ENCODE measurements around the gene EFHB.
A peak's percentile ranks its signal among the peaks of the same experiment; 100 is the strongest.
"Not testable (repeated sequence)": the region's sequence is repeated elsewhere in the genome, so short reads cannot be mapped to it uniquely, and the experiment has no call there.

Gene EFHB, protein sequence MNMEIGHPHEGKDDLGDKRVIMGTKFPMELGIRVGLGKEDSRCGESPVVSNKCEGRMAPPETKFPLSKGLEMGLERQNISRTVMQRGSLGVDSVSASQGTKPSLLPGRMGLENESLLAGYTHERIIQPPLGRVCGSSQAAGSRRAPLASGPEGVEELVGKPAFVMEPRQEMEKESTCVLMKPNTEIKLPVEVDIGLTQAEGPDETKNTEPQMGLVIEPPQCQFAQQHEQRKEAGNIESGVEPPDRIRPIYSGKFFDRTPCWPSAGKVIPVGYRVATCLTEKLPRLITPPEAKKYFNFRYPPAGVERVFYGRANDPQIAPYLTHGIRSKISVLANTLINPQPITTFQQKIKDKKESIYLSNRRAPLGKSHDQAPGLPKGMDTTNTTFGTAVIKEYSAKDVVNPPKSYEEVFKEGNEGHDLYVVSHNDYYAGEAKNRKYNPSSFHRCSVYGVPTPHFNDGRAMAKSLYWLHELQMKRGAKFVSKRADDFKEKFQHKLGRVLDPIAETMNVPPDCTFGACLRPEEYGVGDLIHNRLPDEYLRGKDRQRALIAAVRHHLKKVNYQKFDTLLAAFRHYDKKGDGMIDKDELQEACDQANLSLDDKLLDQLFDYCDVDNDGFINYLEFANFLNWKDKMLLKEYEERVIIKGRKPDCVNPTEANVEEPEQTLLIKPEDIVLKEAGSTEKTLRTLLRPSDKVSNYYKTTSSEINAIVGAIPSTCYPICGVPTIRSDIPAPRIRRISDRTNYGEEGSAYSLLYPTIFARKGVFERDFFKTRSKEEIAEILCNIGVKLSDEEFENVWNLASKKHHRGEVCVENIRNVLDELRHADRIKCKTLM

DNA sequence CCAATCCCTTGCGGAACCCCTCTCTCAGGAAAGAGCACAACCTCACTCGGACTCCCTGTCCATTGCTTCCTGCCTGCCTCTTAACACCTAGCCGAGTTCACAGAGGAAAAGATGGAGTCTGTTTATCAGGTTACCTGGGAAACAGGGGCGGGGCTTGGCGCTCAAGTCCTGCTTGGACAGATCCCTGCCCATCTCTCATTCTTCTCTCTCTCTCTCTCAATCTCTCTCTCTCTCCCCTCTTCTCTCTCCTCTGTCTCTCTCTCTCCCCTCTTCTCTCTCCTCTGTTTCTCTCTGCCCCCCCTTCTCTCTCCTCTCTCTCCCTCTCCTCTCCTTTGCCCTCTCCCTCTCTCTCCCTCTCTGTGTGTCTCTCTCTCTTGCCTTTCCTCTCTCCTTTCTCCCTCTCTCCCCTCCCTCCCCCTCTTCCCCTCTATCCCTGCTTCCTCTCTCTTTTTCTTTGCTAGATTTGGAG is at the start of gene EFHB:
TSS of gene EFHB (minus strand) at position 120 of the 469 bp plus-strand sequence. CDS start 199 bp downstream, outside the sequence.
- no peak for DNase-seq (ENCODE audit: low read depth)

DNA sequence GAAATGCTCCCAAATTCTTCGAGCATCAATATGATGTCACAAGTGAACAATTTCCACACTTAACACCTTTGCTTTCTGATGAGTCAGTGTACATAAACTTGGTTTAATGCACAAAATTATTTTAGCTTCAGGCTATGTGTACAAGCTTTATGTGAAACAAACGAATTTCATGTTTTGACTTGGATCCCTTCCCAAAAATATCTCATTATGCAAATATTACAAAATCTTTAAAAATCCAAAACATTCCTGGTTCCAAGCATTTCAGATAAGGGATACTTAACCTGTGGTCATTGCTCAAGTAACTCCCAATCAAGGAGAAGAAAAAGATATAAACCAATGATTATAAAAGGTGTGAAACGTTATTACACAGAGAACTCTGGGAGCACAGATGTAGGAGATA is 38.0 kb upstream of the EFHB start:
- peak; percentile 28 for DNase-seq (ENCODE audit: low read depth)

DNA sequence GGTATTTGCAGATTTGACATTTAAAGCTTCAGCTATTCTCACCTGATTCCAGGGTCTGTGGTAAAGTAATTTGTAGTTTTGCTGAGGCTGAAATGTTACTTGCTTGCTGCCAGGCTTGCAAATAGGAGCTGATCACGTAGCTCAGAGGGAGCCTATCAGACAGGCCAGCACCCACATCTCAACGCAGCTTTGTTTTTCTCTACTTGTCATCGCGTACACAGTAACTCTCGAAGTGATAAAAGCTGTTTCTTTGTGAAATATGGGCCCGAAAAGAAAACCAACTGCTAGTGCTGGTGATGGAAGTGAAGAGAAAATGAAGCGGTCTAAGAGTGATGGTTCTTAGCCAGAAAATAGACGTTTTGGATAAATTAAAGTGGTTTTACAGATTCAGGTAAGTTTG is 36.3 kb upstream of the EFHB start:
- no peak for DNase-seq (ENCODE audit: low read depth)

DNA sequence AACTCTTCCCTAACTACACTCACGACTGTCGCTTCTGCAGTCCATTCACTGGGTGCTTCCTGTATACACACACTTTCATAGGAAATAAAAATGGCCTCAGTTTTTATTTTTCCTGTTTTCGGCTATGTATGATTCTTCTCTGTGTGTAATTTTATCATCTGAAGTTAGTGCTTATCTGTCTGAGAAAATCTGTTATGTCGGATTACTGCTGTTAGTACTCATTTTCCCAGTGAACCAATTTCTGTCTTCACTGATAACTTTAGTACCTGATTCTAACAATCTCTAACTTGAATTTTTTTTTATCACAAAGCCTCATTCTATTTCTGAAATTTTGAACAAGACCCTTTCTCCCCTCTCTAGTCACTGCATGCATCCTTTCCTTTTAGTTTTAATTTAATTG is 33.8 kb upstream of the EFHB start:
- DNase-seq (ENCODE audit: low read depth) = no peak

DNA sequence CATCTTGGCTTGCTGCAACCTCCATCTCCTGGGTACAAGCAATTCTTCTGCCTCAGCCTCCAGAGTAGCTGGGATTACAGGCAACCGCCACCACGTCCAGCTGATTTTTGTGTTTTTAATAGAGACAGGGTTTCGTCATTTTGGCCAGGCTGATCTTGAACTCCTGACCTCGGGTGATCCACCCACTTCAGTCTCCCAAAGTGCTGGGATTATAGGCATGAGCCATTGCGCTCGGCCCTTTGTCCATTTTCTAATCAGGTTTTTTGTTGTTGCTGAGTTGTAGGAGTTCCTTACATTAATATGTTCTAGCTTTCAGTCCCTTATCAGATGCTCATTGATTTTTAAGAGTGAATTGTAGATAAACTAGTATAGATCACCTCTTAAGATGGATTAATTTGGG is 33.2 kb upstream of the EFHB start:
- DNase-seq (ENCODE audit: low read depth) = no peak

DNA sequence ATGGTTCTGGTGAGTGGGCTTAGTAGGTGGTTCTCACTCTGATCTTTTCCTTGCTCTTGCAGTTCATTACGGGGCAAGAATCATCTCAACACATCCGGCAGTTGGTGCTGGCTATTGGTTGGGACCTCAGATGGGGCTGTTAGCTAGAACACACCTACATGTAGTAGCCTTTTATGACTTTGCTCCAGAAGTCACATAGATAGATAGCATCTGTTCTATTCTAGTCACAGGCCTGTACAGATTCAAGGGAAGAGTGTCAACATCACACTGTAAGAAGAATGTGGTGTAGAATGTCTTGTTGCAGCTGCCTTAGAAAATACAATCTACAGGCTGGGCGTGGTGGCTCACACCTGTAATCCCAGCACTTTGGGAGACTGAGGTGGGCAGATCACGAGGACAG is 27.9 kb upstream of the EFHB start:
- DNase-seq (ENCODE audit: low read depth) = no peak

DNA sequence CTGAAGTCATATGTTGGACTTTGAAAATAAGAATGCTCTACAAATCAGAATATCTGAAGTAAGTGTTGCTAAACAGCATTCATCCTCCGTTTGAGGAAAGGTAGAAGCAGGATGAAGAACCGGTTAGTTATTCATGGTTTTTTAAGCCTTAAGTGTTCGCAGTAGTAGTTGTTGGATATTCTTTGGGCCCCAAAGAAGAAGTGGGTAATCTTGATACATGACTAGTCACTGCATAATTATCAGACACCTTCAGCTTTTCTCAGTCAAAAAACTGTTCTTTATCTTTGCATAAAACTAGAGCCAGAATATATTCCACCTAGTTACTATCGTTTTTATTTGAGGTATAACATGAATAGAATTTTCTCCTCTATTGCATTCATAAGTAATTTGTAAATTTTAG is 26.7 kb upstream of the EFHB start:
- no peak for DNase-seq (ENCODE audit: low read depth)

DNA sequence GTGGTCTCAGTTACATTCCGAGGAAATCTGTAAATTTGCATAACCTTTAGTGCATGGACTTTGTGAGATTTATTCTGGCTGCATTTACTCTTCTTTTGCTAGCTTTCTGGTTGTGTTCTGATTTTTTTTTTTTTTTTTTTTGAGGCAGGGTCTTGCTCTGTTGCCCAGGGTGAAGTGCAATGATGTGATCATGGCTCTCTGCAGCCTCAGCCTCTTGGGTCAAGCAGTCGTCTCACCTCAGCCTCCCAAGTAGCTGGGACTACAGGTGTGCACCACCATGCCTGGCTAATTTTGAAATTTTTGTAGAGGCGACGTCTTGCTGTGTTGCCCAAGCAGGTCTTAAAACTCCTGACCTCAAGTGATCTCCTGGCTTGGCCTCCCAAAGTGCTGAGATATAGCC is 25.5 kb upstream of the EFHB start:
- no peak for DNase-seq (ENCODE audit: low read depth)

DNA sequence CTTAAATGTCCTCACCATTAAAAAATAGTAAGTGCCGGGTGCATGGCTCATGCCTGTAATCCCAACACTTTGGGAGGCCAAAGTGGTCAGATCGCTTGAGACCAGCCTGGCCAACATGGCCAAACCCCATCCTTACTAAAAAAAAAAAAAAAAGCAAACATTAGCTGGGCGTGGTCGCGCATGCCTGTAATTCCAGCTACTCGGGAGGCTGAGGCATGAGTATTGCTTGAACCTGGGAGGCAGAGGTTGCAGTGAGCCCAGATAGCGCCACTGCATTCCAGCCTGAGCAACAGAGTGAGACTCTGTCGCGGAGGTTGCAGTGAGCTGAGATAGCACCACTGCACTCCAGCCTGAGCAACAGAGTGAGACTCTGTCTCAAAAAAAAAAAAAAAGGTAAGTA is 23.3 kb upstream of the EFHB start:
- not testable (repeated sequence) for DNase-seq (ENCODE audit: low read depth)

DNA sequence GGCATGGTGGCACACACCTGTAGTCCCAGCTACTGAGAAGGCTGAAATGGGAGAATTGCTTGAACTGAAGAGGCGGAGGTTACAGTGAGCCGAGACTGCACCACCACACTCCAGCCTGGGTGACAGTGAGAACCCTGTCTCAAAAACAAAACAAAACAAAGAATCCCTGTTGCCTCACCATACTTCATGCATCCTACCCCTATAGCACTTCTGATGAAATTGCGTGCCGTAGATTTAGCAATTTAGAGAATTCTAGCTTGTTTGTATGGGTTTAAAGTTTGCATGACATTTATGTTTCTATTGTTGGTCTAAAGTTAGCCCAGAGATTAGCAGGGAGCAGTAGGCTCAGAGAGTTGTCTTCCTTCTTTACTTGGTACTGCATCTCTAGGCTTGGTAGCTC is 20.7 kb upstream of the EFHB start:
- no peak for DNase-seq (ENCODE audit: low read depth)

DNA sequence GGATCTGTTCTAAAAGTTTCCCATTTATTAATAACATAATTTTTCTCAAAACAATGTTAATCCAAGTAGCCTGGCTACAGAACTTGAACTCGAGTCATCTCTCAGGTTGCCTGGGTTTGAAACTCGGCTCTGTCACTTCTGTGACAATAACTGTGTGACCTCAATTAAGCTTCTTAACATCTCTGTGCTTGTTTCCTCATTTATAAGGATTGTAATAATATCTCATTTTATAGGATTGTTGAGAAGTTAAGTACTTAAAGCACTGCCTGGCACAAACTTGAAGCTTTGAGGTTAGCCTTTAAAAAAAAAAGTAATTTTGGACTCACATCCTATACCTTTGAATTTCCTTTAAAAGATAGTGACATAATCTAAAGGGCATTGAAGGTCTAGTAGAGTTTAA is 16.3 kb upstream of the EFHB start:
- no peak for DNase-seq (ENCODE audit: low read depth)

DNA sequence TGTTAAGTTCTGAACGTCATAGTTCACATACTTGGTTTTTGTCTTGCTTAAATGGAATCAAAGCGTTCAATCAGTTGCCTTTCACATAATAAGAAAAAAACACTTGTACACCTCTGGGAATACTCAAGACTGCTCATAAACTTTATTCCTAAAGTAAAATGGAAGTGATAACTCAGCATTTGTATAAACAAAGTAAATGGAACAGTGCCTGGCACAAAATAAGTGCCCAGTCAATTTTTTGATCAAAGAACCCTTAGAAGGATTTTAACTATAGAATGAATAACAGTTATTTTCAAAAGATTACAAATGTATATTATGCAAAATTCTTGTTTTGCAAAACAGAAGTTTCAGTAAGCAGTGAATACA is 14.2 kb upstream of the EFHB start:
- no peak for DNase-seq (ENCODE audit: low read depth)

DNA sequence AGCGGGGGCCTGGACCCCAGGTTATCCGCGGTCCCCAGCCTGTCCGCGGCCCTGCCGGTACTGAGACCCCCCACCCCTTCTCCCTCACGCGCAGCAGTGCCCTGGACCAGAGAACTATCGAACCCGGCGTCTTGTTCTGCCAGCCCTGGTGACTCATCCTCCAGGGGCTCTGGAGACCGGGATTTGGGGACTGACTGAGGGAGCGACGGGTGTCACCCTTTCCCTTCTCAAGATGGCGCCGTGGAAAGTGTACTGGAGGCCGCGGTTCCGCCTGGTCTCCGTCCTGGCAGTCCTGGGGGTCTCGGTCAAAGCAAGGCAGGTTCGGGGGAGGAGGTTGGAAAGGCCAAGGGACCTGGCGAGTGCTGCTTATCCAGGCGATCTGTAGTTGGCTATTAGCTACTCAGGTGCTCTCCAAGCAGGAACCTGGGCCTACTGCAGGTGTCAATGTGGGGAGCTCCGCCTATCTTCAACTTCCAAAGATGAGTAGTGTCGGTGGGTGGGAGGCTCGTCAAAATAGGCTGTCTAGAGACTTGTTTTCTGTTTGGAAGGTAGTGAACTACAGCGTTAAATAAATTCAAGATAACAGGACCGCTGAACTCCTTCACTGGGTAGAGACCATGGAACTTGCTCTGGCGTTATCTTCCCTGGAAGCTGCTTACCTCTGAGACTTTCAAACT is 13.7 kb upstream of the EFHB start:
- peak; percentile 29 for DNase-seq (ENCODE audit: low read depth)

DNA sequence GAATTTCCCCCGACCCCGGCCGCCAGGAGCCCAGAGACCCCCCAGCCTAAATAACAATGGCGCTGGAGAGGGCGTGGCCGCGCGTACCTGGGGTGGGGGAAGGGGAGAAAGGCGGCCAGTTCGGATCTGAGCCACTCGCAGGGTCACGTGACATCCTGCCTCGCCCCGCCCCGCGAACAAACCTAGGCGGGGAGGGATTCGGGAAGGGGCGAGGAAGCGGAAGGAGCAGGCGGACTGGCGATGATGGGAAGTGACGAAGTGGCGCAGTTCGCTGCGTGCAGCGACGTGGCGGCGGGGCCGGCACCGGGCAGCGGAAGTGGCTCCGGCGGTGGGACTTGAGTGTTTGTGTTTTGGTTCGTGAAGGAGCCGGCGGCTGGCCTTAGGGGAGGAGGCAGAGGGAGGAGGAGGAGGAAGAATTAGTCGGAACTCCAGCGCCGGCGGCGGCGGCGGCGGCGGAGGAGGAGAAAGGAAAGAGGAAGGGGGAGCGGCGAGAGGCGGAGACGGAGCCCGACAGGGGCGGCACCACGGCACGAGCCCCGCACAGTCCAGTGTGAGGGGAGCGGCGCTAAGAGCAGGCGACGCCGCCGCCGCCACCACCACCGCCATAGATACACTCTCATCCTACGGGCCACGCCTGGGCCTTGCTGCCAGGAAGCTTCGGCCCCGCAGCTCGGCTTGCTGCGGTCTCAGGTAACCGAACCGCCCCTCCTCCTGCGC is 13.0 kb upstream of the EFHB start, which contains the start of gene RAB5A:
TSS of gene RAB5A (plus strand) at position 266 of the 717 bp plus-strand sequence. CDS start 3,802 bp downstream, outside the sequence.
- peak; percentile 99 for DNase-seq (ENCODE audit: low read depth)

DNA sequence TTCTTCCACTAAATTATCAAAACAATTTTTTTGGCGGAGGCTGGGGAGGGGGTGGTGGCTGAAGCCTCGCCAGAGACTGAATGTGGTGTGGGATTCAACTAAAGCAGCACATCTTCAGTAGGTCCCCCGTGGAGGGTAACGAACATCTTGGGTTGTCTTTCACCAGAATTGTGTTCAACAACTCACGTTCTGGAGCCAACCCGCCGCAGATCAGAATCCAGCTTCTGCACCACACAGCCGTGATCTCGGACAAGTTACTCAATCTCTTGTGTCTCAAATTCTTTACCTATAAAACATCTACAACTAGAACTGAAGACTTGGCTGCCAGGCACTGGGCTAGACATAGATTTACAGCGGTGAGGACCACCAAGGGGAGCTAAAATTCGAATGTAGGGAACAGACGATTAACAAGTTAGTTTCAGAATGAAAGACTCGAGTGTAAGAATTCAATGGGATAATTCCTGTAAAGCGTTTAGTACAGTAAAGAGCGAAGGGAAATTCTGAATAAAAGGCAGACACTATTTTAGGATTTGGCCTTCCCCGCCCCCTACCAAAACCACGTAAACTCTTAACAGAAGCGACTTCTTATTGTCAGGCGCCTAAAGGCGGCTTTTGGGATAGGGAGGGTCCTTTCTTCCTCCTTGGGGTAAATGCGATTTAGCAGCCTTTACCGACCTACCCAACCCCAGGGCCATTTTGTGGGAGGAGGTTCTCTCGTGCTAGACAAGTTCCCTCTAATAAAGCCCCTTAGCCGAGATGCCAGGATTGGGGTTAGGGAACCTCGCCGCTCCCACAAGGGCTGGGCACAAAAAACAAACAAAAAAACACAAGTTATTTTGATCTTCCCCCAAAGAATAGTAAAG is 12.2 kb upstream of the EFHB start:
- no peak for DNase-seq (ENCODE audit: low read depth)

DNA sequence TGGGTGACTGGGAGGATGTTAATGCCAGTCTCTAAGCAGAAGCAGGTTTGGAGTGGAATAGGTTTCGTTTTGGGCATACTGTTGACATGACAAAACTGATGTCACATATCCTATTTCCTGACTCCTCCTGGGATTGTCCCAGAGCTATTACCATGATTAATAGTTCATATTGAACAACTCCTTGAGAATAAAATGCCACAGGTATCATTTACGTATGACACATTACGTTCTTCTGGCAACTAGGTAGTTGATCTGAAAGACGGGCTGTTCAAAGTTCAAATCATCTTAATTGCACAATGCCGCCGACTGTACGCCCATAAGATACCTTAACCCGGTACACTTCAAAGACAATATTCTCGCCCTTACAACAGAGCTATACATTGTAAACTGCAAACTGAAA is 11.5 kb upstream of the EFHB start:
- no peak for DNase-seq (ENCODE audit: low read depth)

DNA sequence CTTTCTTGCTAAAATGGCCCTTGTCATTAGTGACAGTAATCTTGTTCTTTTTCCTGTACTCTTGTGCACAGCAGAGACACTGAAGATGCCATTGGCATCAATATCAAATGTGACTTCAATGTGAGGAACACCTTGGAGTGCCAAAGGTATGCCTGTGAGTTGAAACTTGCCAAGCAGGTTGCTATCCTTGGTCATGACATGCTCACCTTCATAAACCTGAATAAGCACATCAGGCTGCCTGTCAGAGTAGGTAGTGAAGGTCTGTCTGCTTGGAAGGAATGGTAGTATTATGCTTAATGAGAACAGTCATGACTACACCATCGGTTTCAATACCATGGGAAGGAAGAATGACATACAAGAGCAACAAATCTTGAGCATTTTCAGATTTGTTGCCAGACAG is 6.6 kb upstream of the EFHB start:
- no peak for DNase-seq (ENCODE audit: low read depth)

DNA sequence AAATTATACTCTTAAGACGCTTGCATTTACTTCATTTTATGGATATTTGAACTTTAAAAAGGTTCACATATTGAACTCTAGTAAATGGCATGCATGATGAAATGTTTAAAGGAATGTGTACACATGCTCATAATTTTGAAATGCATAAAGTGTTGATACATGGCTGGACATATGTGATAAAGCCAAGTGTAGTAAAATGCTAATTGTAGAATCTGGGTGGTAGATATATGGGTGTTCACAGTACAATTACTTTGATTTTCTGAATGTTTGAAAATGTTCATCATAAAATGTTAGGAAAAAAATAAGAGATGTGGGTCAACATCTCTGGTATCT is 4.2 kb upstream of the EFHB start:
- no peak for DNase-seq (ENCODE audit: low read depth)

DNA sequence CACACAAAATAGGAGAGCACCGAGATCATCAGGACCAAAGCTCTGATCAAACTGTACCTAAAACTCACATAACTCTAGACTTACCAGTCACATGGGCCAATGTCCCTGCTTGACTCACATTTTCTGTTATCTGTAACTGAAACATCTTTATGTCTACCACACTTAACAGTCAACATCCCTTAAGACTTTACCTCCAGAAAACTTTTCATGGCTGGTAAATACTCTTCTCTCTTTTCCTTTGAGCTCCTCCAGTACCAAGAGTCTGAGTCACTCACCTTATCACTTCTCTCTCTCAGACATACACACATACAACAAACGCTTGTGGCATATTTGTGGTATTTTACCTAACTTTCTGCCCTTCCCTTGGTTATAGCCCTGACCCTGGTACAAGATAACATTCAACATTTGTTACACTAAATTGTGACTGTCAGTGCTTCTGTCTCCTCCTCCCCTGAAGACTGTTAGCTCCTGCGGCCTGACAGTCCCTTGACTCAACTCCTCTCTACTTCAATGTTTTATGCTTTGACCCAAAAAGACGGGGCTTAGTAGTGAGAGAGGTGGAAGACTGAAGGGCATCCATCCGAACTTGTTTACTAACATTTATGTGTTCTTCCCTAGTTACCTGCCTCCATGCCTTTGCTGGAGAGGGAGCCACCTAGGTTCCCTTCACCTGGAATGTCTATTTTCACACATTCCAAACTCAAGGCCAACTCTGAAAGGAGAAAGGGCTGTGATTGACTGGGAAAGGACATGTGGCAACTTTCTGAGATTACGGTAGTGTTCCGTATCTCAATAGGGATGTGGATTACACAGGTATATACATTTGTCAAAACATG is 3.7 kb upstream of the EFHB start:
- DNase-seq (ENCODE audit: low read depth) = no peak

DNA sequence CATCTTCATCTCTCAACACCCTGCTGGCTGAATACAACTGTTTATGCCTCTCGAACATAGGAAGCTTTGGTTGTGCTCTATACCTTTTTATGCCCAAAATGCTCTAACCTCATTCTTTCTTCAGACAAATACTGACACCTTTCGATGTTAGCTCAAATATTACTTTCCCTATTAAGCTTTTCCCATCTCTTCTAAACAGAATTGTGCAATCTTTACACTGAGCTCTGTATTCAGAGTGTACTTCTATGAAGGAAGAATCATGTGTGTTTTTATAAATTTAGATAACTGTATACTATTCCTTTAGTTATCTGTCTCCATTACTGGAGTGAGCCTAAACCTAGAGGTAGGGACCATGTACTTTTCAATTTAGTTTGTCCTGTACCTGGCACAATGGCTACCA is 1.6 kb downstream of the EFHB start:
- no peak for DNase-seq (ENCODE audit: low read depth)
